HCT116 (cell line): ENCODE results near the gene ANKLE2. TPM values are rescaled to one million over a fixed set of nuclear protein-coding genes. Genes with fewer than 3 reads are reported as not detected.

Experiments used
- CBX3 ChIP-seq: IDR thresholded peaks from 2 replicates; pipeline ENCODE4 v1.6.1; 2012; ENCODE audit warnings: low read depth
- EGR1 ChIP-seq: IDR thresholded peaks from 2 replicates; pipeline ENCODE4 v1.6.1; 2012; ENCODE audit warnings: low read depth
- ELF1 ChIP-seq: IDR thresholded peaks from 2 replicates; pipeline ENCODE4 v1.6.1; 2012; ENCODE audit warnings: low read depth, borderline replicate concordance
- EZH2 ChIP-seq: fragments of 200-600 bp; sonication (generic); IDR thresholded peaks from 2 replicates; pipeline ENCODE4 v1.6.1; 2017; ENCODE audit warnings: antibody characterized with exemption, mixed run types
- EZH2phosphoT487 ChIP-seq: fragments of 200-600 bp; IDR thresholded peaks from 2 replicates; pipeline ENCODE4 v1.6.1; 2018; ENCODE audit warnings: antibody characterized with exemption, borderline replicate concordance
- FOSL1 ChIP-seq: IDR thresholded peaks from 2 replicates; pipeline ENCODE4 v1.6.1; 2012; ENCODE audit warnings: low read depth
- TCF7L2 ChIP-seq: IDR thresholded peaks from 2 replicates; pipeline ENCODE4 v1.7.0; 2011; ENCODE audit warnings: borderline replicate concordance, inconsistent platforms; ENCODE audit not compliant: insufficient read depth, insufficient read length; ENCODE audit errors: extremely low read depth
- total RNA-seq: library from RNA; stranded (reverse); gene quantifications from one replicate; pipeline ENCODE4 v1.2.1, GENCODE V29; 2021; ENCODE audit not compliant: unreplicated experiment
- TF ChIP-seq, protein P1 (sequence below), 3 experiments: fragments of 200-600 bp in 1 of 3; sonication (generic) in 1 of 3; IDR thresholded peaks in 2 of 3; conservative IDR thresholded peaks in 1 of 3; 2 replicates each; pipeline ENCODE4 v1.5.1; 2012 to 2017; ENCODE audit warnings: low read depth in 2 of 3, low read length in 2 of 3, antibody characterized with exemption in 1 of 3, borderline replicate concordance in 1 of 3, control low read depth in 1 of 3, mild to moderate bottlenecking in 1 of 3, mixed read lengths in 1 of 3, mixed run types in 1 of 3, moderate library complexity in 1 of 3; ENCODE audit not compliant: insufficient read depth in 1 of 3
- TF ChIP-seq, protein P2 (sequence below): IDR thresholded peaks from 2 replicates; pipeline ENCODE4 v1.6.1; 2012
- TF ChIP-seq, protein P3 (sequence below): IDR thresholded peaks from 2 replicates; pipeline ENCODE4 v1.6.1; 2011; ENCODE audit warnings: mild to moderate bottlenecking, low read length, moderate library complexity; ENCODE audit not compliant: insufficient replicate concordance; ENCODE audit errors: extremely low read depth

ANKLE2 gene
- total RNA-seq, 1 experiment from 2014 or later, result 68.8 TPM

DNA sequence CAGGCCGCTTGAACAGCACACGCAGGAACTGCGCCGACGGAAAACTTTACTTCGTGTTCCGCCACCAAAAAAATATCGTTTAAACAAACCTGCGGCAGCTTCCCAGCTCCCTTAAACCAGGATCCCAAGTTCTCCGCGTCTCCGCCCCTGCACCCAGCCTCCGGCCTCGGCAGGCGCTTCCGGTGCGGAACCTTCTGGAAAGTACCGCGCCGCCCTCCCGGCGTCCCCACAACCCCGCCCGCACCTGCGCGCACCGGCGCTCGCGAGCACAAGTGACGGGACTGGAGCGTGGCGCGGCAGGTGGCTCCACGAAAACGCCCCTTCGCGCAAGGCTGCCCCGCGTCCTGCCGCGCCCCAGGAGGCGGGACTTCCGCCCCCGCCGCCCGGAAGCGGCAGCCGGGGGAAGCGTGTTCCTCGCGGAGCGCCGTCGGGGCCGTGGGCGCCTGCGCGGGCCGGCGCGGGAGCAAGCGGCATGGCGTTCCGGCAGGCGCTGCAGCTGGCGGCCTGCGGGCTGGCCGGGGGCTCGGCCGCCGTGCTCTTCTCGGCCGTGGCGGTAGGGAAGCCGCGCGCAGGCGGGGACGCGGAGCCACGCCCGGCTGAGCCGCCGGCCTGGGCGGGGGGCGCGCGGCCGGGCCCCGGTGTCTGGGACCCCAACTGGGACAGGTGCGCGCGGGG lies 51.1 kb downstream of the ANKLE2 start, which contains the start of gene PGAM5 (continued):
- TF ChIP-seq, protein P1, sequence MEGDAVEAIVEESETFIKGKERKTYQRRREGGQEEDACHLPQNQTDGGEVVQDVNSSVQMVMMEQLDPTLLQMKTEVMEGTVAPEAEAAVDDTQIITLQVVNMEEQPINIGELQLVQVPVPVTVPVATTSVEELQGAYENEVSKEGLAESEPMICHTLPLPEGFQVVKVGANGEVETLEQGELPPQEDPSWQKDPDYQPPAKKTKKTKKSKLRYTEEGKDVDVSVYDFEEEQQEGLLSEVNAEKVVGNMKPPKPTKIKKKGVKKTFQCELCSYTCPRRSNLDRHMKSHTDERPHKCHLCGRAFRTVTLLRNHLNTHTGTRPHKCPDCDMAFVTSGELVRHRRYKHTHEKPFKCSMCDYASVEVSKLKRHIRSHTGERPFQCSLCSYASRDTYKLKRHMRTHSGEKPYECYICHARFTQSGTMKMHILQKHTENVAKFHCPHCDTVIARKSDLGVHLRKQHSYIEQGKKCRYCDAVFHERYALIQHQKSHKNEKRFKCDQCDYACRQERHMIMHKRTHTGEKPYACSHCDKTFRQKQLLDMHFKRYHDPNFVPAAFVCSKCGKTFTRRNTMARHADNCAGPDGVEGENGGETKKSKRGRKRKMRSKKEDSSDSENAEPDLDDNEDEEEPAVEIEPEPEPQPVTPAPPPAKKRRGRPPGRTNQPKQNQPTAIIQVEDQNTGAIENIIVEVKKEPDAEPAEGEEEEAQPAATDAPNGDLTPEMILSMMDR (IDR thresholded peaks at IDR 0.05 in 2 of 3, conservative IDR thresholded peaks at IDR 0.05 in 1 of 3; ENCODE audit: borderline replicate concordance in 1 of 3, insufficient read depth in 1 of 3, low read depth in 2 of 3, low read length in 2 of 3), result no peak
- TF ChIP-seq CBX3 (peak; percentile 51; the same call in 1 of the 2 replicates), TCF7L2 (no peak), FOSL1 (no peak), EZH2 (no peak), EZH2phosphoT487 (no peak), EGR1 (peak; percentile 49; the same call in 1 of the 2 replicates), ELF1 (no peak; the same call in 1 of the 2 replicates)
- TF ChIP-seq, protein P2, sequence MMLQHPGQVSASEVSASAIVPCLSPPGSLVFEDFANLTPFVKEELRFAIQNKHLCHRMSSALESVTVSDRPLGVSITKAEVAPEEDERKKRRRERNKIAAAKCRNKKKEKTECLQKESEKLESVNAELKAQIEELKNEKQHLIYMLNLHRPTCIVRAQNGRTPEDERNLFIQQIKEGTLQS, result no peak
- TF ChIP-seq, protein P3, sequence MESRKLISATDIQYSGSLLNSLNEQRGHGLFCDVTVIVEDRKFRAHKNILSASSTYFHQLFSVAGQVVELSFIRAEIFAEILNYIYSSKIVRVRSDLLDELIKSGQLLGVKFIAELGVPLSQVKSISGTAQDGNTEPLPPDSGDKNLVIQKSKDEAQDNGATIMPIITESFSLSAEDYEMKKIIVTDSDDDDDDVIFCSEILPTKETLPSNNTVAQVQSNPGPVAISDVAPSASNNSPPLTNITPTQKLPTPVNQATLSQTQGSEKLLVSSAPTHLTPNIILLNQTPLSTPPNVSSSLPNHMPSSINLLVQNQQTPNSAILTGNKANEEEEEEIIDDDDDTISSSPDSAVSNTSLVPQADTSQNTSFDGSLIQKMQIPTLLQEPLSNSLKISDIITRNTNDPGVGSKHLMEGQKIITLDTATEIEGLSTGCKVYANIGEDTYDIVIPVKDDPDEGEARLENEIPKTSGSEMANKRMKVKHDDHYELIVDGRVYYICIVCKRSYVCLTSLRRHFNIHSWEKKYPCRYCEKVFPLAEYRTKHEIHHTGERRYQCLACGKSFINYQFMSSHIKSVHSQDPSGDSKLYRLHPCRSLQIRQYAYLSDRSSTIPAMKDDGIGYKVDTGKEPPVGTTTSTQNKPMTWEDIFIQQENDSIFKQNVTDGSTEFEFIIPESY, result peak; percentile 81
